Kidney (tissue), 14 donors: ENCODE data around the gene PPP1R3E. TPM values are rescaled to one million over a fixed set of nuclear protein-coding genes. Genes with fewer than 3 reads are reported as not detected.

Experiments used
- DNase-seq, 5 donors: peaks; one replicate each; pipeline ENCODE4 v3.0.0-alpha.2; 2013 to 2020
- FAIRE-seq: peaks from 2 replicates; lab custom pipeline; 2012; peaks lifted over from hg19 to GRCh38; lab: Jason Lieb, UNC
- H3K27ac ChIP-seq, 2 donors: one replicate each; pipeline ENCODE4 v1.7.0; 2013; ENCODE audit warnings: low read depth in 2 of 2, low read length in 2 of 2, inconsistent platforms in 1 of 2
- H3K27me3 ChIP-seq: one replicate; pipeline ENCODE4 v1.7.1; 2013; ENCODE audit warnings: low read length, inconsistent platforms; ENCODE audit not compliant: control insufficient read depth, insufficient read depth
- H3K36me3 ChIP-seq, 3 donors: one replicate each; pipeline versions ENCODE4 v1.7.0 to v1.7.1; 2013; ENCODE audit warnings: low read length in 3 of 3, control low read depth in 1 of 3, inconsistent platforms in 1 of 3; ENCODE audit not compliant: insufficient read depth in 3 of 3, control insufficient read depth in 2 of 3
- H3K4me1 ChIP-seq, 3 donors: one replicate each; pipeline versions ENCODE4 v1.7.0 to v1.7.1; 2013; ENCODE audit warnings: low read length in 3 of 3, inconsistent platforms in 1 of 3, low read depth in 1 of 3; ENCODE audit not compliant: control insufficient read depth in 2 of 3, insufficient read depth in 2 of 3
- H3K4me3 ChIP-seq, 3 donors: one replicate each; pipeline versions ENCODE4 v1.7.0 to v1.8.1; 2013; ENCODE audit warnings: low read length in 3 of 3, control low read depth in 1 of 3, inconsistent platforms in 1 of 3
- H3K9ac ChIP-seq, 3 donors: one replicate each; pipeline versions ENCODE4 v1.7.0 to v1.7.1; 2013; ENCODE audit warnings: low read length in 3 of 3, control low read depth in 1 of 3, inconsistent platforms in 1 of 3
- H3K9me3 ChIP-seq, 3 donors: one replicate each; pipeline versions ENCODE4 v1.7.0 to v1.7.1; 2013; ENCODE audit warnings: low read length in 3 of 3, control low read depth in 1 of 3, inconsistent platforms in 1 of 3; ENCODE audit not compliant: control insufficient read depth in 2 of 3, insufficient read depth in 1 of 3
- CTCF ChIP-seq: IDR thresholded peaks from 3 replicates; pipeline ENCODE4 v1.5.1; 2012; ENCODE audit warnings: mild to moderate bottlenecking, moderate library complexity, borderline replicate concordance; ENCODE audit not compliant: insufficient read depth; ENCODE audit errors: extremely low read depth
- intact Hi-C: fragments of 100-400 bp; cut with DNase I; formaldehyde crosslinking; loops from one replicate; pipeline ENCODE4 v1.11.1; 2022
- polyA plus RNA-seq: library from polyadenylated mRNA; stranded (reverse); fragments of 350-450 nt; fragmentation: Illumina TruSeq; extraction: RNeasy Lipid Tissue Mini Kit (QIAGEN cat#74804); gene quantifications from one replicate; pipeline ENCODE4 v1.2.3, GENCODE V29; 2014; ENCODE audit warnings: low read depth, low replicate concordance; ENCODE audit not compliant: insufficient read depth
- total RNA-seq: library from RNA; stranded (reverse); fragmentation: NEBNext Ultra II Directional; extraction: Animal tissue kit (Norgen Biotek cat#: 25700); gene quantifications from one replicate; pipeline ENCODE4 v1.2.1, GENCODE V29; 2021
- donor health status: control.
- donor health status: control.
- donor health status: control.
- donor health status: control.
- donor health status: control.
- donor health status: DM: yes; HTN: yes; CAD: no.
- donor health status: Normal renal cell carcinoma (clear cell type).

PPP1R3E gene
- total and polyA plus RNA-seq, 2 donors from 2014 or later, result 17.3 to 22.8 TPM

- Histone ChIP-seq H3K4me3 (no peak overlapping the region), H3K36me3 (peaks cover 9 to 25% (median 10%) of the 10 kb centered on the region in 3 donors), H3K9me3 (no peaks in the 10 kb centered on the region), H3K27ac (no peak overlapping the region), H3K4me1 (peaks cover 3 to 19% (median 16%) of the 10 kb centered on the region in 3 donors), H3K9ac (no peak overlapping the region), H3K27me3 (no peaks in the 10 kb centered on the region)
- TF ChIP-seq CTCF, result no peak
- no peak for DNase-seq
- no peak for FAIRE-seq
- intact Hi-C loops, result no loop called here
Observed at GRCh38 chr14:23323838-23324454, 21.3 kb upstream of the PPP1R3E start.

GRCh38 chr14:23322568-23323517, 20.2 kb upstream of the PPP1R3E start:
- Histone ChIP-seq H3K36me3 (peaks cover 9 to 25% (median 10%) of the 10 kb centered on the region in 3 donors), H3K4me3 (peak overlapping the region; percentile 89 to 100 (median 96)), H3K9me3 (no peaks in the 10 kb centered on the region), H3K27ac (peak overlapping the region; percentile 68 to 92), H3K27me3 (no peaks in the 10 kb centered on the region), H3K9ac (peak overlapping the region; percentile 84 to 98 (median 95)), H3K4me1 (peaks cover 3 to 19% (median 16%) of the 10 kb centered on the region in 3 donors)
- intact Hi-C loops, result no loop called here
- no peak for FAIRE-seq
- DNase-seq, result no peak
- TF ChIP-seq CTCF, result no peak

GRCh38 chr14:23321572-23322547, 19.2 kb upstream of the PPP1R3E start:
- FAIRE-seq, result no peak
- peak overlapping the region; percentile 84 to 98 (median 95) for H3K9ac ChIP-seq

More at GRCh38 chr14:23321572-23322547, 19.2 kb upstream of the PPP1R3E start:
- peaks cover 9 to 25% (median 10%) of the 10 kb centered on the region in 3 donors for H3K36me3 ChIP-seq
- H3K27me3 ChIP-seq, result no peaks in the 10 kb centered on the region
- peaks cover 3 to 19% (median 16%) of the 10 kb centered on the region in 3 donors for H3K4me1 ChIP-seq
- peak overlapping the region; percentile 86 to 92 for H3K27ac ChIP-seq
- no peak for TF ChIP-seq CTCF
- peak overlapping the region; percentile 89 to 100 (median 96) for H3K4me3 ChIP-seq
- DNase-seq, result peak; percentile 59 to 89 (median 60)
- intact Hi-C loops, result no loop called here
- no peaks in the 10 kb centered on the region for H3K9me3 ChIP-seq
